Testis (tissue), 3 donors: ENCODE results near the gene PGF. TPM values are rescaled to one million over a fixed set of nuclear protein-coding genes. Genes with fewer than 3 reads are reported as not detected.

Experiments used
- DNase-seq: peaks from one replicate; pipeline ENCODE4 v3.0.0-alpha.2; 2019
- H3K27ac ChIP-seq, 2 donors: fragments of 200-600 bp; sonication (generic); one replicate each; pipeline ENCODE4 v1.5.1; 2019
- H3K27me3 ChIP-seq: fragments of 200-600 bp; sonication (generic); one replicate; pipeline ENCODE4 v1.5.1; 2019
- H3K36me3 ChIP-seq: fragments of 200-600 bp; sonication (generic); one replicate; pipeline ENCODE4 v1.5.1; 2017; ENCODE audit warnings: low read depth; ENCODE audit errors: missing control alignments
- H3K4me1 ChIP-seq: fragments of 200-600 bp; sonication (generic); one replicate; pipeline ENCODE4 v1.5.1; 2019
- H3K4me3 ChIP-seq, 2 donors: fragments of 200-600 bp; sonication (generic); one replicate each; pipeline ENCODE4 v1.5.1; 2017 to 2019
- H3K9me3 ChIP-seq: fragments of 200-600 bp; sonication (generic); one replicate; pipeline ENCODE4 v1.5.1; 2017
- CTCF ChIP-seq, 3 experiments: fragments of 450-650 bp in 2 of 3; fragments of 200-600 bp in 1 of 3; sonication (generic) in 1 of 3; IDR thresholded peaks; one replicate each; pipeline ENCODE4 v1.5.1; 2016 to 2019; ENCODE audit warnings: antibody characterized with exemption in 3 of 3, mild to moderate bottlenecking in 2 of 3, moderate library complexity in 1 of 3
- POLR2A ChIP-seq: fragments of 450-650 bp; IDR thresholded peaks from one replicate; pipeline ENCODE4 v1.6.1; 2017; ENCODE audit warnings: antibody characterized with exemption, mild to moderate bottlenecking, moderate library complexity
- WGBS, 2 donors: methylation state at CpG; one replicate each; pipeline ENCODE4 v1.1.5; 2018; 5-methylcytosine and 5-hydroxymethylcytosine counted together
- intact Hi-C: fragments of 100-400 bp; cut with DNase I; formaldehyde crosslinking; loops from one replicate; pipeline ENCODE4 v1.15.1; 2023; ENCODE audit warnings: low total_unique reads
- polyA plus RNA-seq: library from polyadenylated mRNA; stranded (reverse); fragments of 350-450 nt; fragmentation: Illumina TruSeq; extraction: RNeasy Lipid Tissue Mini Kit (QIAGEN cat#74804); gene quantifications from one replicate; pipeline ENCODE4 v1.2.3, GENCODE V29; 2014; ENCODE audit warnings: low read depth, low replicate concordance; ENCODE audit not compliant: insufficient read depth
- total RNA-seq, 2 donors: library from RNA; depleted of rRNA; stranded (reverse); fragments of >200 nt; gene quantifications; one replicate each; pipeline ENCODE4 v1.2.3, GENCODE V29; 2016

The PGF gene
- total and polyA plus RNA-seq, 3 donors from 2014 or later: 5.4 to 11.5 (median 6.5) TPM

- H3K36me3 ChIP-seq: no peaks in the 10 kb centered on the region
- TF ChIP-seq CTCF (IDR thresholded peaks at IDR 0.05): no peak
- no peak for TF ChIP-seq POLR2A
Observed at GRCh38 chr14:74979029-74979428, 23.6 kb upstream of the PGF start.

GRCh38 chr14:74978416-74978947, 23.1 kb upstream of the PGF start:
- H3K27ac ChIP-seq: no peak overlapping the region
- intact Hi-C loops: no loop called here
- no peaks in the 10 kb centered on the region for H3K27me3 ChIP-seq
- WGBS, 2 donors: 85 to 90% methylated on average over 3 to 11 of the region's 11 CpGs
- peak; percentile 8 for DNase-seq
- H3K9me3 ChIP-seq: no peaks in the 10 kb centered on the region
- no peak overlapping the region for H3K4me3 ChIP-seq
- no peaks in the 10 kb centered on the region for H3K36me3 ChIP-seq
- no peak for TF ChIP-seq CTCF (IDR thresholded peaks at IDR 0.05)
- no peak for TF ChIP-seq POLR2A
- H3K4me1 ChIP-seq: no peaks in the 10 kb centered on the region

More at GRCh38 chr14:74979029-74979428, 23.6 kb upstream of the PGF start:
- no peaks in the 10 kb centered on the region for H3K4me1 ChIP-seq
- H3K9me3 ChIP-seq: no peaks in the 10 kb centered on the region
- no peak overlapping the region for H3K27ac ChIP-seq
- no peak overlapping the region for H3K4me3 ChIP-seq
- no peaks in the 10 kb centered on the region for H3K27me3 ChIP-seq
- peak; percentile 9 for DNase-seq
- intact Hi-C loops: no loop called here
- 90 to 93% methylated on average over 4 of the region's 4 CpGs for WGBS, 2 donors

GRCh38 chr14:74977901-74978385, 22.5 kb upstream of the PGF start:
- H3K4me3 ChIP-seq: no peak overlapping the region
- H3K27me3 ChIP-seq: no peaks in the 10 kb centered on the region
- H3K27ac ChIP-seq: no peak overlapping the region
- no peaks in the 10 kb centered on the region for H3K4me1 ChIP-seq
- intact Hi-C loops: no loop called here
- DNase-seq: no peak
- no peak for TF ChIP-seq POLR2A
- no peak for TF ChIP-seq CTCF (IDR thresholded peaks at IDR 0.05)
- no peaks in the 10 kb centered on the region for H3K9me3 ChIP-seq
- H3K36me3 ChIP-seq: no peaks in the 10 kb centered on the region
- WGBS, 2 donors: 73 to 78% methylated on average over 6 of the region's 6 CpGs

GRCh38 chr14:74977164-74977900, 21.9 kb upstream of the PGF start:
- intact Hi-C loops: no loop called here
- Histone ChIP-seq H3K36me3 (no peaks in the 10 kb centered on the region), H3K4me1 (no peaks in the 10 kb centered on the region)

More at GRCh38 chr14:74977164-74977900, 21.9 kb upstream of the PGF start:
- TF ChIP-seq CTCF (IDR thresholded peaks at IDR 0.05) (no peak), POLR2A (no peak)
- Histone ChIP-seq H3K4me3 (no peak overlapping the region), H3K27me3 (no peaks in the 10 kb centered on the region), H3K27ac (no peak overlapping the region), H3K9me3 (no peaks in the 10 kb centered on the region)
- WGBS, 2 donors: 88 to 91% methylated on average over 12 of the region's 12 CpGs
- DNase-seq: peak; percentile 5
